ENCODE measurements around the gene DECR2.
"Not testable (repeated sequence)": the region's sequence is repeated elsewhere in the genome, so short reads cannot be mapped to it uniquely, and the experiment has no call there.

DECR2 gene

DNA sequence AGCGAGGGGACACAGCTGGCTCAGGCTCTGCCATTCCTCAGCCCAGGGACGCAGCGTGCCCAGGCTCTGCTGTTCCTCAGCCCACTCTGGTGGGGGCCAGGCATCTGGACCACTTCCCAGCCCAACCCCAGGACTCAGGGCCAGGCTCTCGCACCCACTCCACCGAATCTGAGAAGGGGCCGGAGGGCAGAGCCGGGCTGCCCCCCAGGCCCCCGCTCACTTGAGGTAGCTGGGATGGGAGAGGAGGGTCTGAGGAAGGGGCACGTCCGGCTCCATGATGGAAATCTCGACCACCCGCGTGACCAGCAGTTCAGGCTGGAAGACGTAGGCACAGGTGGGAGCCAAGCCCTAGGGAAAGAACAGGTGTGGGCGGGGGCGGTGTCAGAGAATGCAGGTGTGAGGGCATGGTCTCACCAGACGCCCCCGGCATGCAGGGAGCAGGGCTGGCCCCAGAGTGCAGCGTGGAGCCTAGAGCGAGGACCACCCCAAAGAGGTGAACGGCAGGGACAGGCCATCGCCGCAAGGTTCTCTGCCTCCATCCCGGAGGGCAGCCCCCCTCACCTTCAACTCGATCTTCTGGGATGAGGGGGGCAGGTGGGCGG, 24.8 kb upstream of the DECR2 start:
- no peak for DNase-seq (ENCODE audit: low read depth, low spot score)
- in situ Hi-C loops (cut with HindIII; ENCODE audit: low sequenced_read_pairs), result no loop called here
- H3K4me3 ChIP-seq (ENCODE audit: low read depth, low read length), result no peak overlapping the region
- TF ChIP-seq, protein P1, sequence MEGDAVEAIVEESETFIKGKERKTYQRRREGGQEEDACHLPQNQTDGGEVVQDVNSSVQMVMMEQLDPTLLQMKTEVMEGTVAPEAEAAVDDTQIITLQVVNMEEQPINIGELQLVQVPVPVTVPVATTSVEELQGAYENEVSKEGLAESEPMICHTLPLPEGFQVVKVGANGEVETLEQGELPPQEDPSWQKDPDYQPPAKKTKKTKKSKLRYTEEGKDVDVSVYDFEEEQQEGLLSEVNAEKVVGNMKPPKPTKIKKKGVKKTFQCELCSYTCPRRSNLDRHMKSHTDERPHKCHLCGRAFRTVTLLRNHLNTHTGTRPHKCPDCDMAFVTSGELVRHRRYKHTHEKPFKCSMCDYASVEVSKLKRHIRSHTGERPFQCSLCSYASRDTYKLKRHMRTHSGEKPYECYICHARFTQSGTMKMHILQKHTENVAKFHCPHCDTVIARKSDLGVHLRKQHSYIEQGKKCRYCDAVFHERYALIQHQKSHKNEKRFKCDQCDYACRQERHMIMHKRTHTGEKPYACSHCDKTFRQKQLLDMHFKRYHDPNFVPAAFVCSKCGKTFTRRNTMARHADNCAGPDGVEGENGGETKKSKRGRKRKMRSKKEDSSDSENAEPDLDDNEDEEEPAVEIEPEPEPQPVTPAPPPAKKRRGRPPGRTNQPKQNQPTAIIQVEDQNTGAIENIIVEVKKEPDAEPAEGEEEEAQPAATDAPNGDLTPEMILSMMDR (IDR thresholded peaks at IDR 0.05; ENCODE audit: low read depth, low read length), result no peak

DNA sequence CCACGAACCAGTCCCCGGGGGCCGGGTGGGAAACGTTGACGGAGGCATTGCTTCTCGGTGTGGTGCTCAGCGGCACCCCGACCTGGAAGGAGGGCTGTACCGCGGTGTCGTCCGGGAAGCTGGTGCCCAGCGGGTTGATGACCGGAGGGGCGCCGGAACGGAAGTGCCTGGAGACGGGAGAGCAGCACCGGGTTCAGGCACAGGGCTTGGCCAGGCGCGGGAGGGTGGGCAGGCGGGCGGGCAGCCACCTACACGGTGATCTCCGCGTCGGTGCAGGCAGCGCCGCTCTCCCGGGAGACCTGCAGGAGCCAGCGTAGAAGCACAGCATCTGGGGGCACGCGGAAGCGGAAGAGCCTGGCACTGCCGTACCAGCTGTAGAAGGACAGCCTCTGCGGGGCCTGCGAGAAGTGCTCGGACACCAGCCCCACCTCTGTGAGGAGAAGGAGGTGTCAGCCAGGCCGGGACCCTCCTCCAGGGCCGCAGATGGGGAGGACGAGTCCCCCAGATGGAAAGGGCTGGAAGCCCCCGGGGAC, 24.2 kb upstream of the DECR2 start:
- no peak overlapping the region for H3K4me3 ChIP-seq (ENCODE audit: low read depth, low read length)
- no peak for DNase-seq (ENCODE audit: low read depth, low spot score)
- TF ChIP-seq, protein P1 (IDR thresholded peaks at IDR 0.05; ENCODE audit: low read depth, low read length), result no peak
- in situ Hi-C loops (cut with HindIII; ENCODE audit: low sequenced_read_pairs), result no loop called here

DNA sequence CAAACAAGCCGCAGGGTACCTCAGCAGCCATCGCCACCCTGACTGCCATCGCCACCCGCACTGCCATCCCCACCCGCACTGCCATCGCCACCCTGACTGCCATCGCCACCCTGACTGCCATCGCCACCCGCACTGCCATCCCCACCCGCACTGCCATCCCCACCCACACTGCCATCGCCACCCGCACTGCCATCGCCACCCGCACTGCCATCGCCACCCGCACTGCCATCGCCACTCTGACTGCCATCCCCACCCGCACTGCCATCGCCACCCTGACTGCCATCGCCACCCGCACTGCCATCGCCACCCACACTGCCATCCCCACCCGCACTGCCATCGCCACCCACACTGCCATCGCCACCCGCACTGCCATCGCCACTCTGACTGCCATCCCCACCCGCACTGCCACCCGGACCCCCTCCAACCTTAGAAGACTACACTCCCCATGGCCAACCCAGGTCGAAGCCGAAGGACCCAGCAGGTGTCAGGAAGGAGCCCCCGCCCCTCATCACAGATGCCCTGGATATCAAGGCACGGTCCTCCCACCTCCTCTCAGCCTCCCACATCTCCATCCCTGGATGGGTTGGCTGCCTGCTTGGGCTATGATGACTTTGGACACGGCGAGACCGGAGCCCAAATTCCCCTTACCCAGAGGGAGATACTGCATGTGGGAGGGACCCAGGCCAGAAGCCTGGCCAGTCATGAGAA, 23.4 kb upstream of the DECR2 start:
- in situ Hi-C loops (cut with HindIII; ENCODE audit: low sequenced_read_pairs); DNase-seq (ENCODE audit: low read depth, low spot score); H3K4me3 ChIP-seq (ENCODE audit: low read depth, low read length): not testable (repeated sequence)

DNA sequence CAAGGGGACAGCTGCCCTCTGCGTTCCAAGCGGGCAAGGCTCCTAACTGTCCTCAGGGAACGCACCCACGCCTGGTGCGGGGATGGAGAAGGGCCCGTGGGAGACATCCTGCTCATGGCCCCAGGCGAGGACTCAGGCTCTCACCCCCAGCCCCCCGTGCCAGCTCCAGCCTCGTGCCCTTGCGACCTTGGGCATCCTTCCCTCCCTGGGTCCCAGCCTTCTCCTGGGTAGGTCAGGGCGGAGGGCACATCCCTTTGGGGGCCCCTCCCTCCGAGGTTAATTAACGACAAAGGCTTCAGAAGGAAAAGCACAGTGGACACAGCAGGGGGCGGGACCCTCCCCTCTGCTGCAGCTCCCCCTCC, 22.9 kb upstream of the DECR2 start:
- in situ Hi-C loops (cut with HindIII; ENCODE audit: low sequenced_read_pairs), result no loop called here
- H3K4me3 ChIP-seq (ENCODE audit: low read depth, low read length), result no peak overlapping the region
- no peak for DNase-seq (ENCODE audit: low read depth, low spot score)
- TF ChIP-seq, protein P1 (IDR thresholded peaks at IDR 0.05; ENCODE audit: low read depth, low read length), result no peak

DNA sequence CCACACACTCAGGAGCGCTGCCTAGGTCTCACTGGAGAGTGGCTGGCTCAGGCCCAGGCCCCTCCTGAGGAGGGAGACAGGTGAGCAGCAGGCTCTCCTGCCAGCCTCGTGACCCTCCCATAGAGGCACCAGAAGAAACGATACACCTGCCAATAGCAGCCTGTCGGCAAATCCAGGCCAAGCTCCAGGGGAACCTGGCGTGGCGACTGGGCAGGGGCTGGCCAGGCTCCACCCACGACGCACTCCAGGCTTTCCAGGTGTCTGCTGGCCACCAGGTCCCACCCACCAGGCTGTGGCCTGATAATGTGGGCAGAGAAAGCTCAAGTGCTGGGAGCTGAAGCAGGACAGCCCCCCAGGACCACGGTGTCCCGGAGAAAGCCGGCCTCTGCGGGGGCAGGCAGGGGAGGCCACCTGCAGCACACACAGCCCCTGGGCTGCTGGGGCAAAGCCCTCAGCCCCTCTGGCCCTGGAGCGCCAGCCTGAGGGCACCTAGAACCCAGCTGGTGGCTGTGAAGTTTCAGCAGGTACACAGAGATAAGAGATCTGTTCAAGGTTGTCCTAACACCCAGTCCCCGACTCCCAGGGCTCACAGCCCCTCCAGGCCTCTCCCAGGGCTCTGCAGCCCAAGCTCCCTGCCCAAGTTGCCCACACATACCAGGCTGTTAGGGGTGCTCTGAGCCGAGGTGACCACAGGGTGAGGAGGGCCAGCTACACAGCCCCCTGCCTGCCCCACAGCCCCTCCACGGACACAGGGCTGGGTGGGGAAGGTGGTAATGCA, 22.3 kb upstream of the DECR2 start:
- in situ Hi-C loops (cut with HindIII; ENCODE audit: low sequenced_read_pairs), result no loop called here
- no peak for DNase-seq (ENCODE audit: low read depth, low spot score)
- TF ChIP-seq, protein P1 (IDR thresholded peaks at IDR 0.05; ENCODE audit: low read depth, low read length), result no peak
- H3K4me3 ChIP-seq (ENCODE audit: low read depth, low read length), result no peak overlapping the region

DNA sequence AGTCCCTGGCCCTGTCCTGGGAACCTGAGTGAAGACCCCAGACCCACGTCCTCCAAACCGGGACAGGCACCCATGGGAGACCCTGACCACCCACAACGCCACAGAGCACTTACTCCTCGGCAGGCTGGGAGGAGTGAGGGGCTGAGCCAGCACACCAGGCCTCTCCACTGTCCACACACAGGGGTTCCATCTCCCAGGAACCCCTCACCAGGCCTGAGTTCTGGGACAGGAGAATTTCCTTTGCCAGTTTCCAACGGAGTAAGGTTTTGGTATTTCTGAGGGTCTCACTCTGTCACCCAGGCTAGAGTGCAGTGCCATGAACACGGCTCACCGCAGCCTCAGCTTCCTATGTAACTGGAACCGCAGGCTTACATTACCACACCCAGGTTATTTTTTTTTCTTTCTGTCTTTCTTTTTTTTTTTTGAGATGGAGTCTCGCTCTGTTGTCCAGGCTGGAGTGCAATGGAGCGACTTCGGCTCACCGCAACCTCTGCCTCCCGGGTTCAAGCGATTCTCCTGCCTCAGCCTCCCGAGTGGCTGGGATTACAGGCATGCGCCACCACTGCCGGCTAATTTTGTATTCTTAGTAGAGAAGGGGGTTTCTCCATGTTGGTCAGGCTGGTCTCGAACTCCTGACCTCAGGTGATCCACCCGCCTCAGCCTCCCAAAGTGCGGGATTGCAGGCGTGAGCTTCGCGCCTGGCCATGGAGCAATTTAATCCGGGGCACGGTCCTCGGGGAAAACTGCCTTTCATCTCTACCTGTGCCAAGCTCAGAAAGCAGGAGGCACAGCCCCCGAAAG, 21.5 kb upstream of the DECR2 start:
- TF ChIP-seq, protein P1 (IDR thresholded peaks at IDR 0.05; ENCODE audit: low read depth, low read length), result no peak
- no peak for DNase-seq (ENCODE audit: low read depth, low spot score)
- in situ Hi-C loops (cut with HindIII; ENCODE audit: low sequenced_read_pairs), result no loop called here
- H3K4me3 ChIP-seq (ENCODE audit: low read depth, low read length), result peak overlapping the region; percentile 68

Measured in astrocyte of the spinal cord (primary cell).